WTC11 (cell line): ENCODE data around the gene CGNL1.

Experiments used
- CREB1 ChIP-seq: sonication (generic); formaldehyde crosslinking; IDR thresholded peaks from 2 replicates; pipeline ENCODE4 v1.8.0; 2023; ENCODE audit warnings: mild to moderate bottlenecking, missing genetic modification reagents
- ELF4 ChIP-seq: sonication (generic); formaldehyde crosslinking; IDR thresholded peaks from 2 replicates; pipeline ENCODE4 v1.8.1; 2022; ENCODE audit warnings: low read depth, mild to moderate bottlenecking, moderate library complexity, missing genetic modification reagents
- FOXJ3 ChIP-seq: sonication (generic); formaldehyde crosslinking; IDR thresholded peaks from 2 replicates; pipeline ENCODE4 v1.9.0; 2021; ENCODE audit warnings: missing genetic modification reagents, mild to moderate bottlenecking, borderline replicate concordance
- JAZF1 ChIP-seq: fragments of 250-450 bp; sonication (Bioruptor Pico); IDR thresholded peaks from 2 replicates; pipeline ENCODE4 v1.9.0; 2021; ENCODE audit warnings: moderate library complexity, mild to moderate bottlenecking, inconsistent platforms
- JUN ChIP-seq: sonication (generic); formaldehyde crosslinking; IDR thresholded peaks from 2 replicates; pipeline ENCODE4 v1.8.0; 2023; ENCODE audit warnings: mild to moderate bottlenecking, missing genetic modification reagents
- NFE2L1 ChIP-seq: sonication (generic); formaldehyde crosslinking; IDR thresholded peaks from 2 replicates; pipeline ENCODE4 v1.8.1; 2023; ENCODE audit warnings: missing genetic modification reagents
- OVOL2 ChIP-seq: fragments of 250-450 bp; sonication (Bioruptor Pico); IDR thresholded peaks from 2 replicates; pipeline ENCODE4 v1.9.0; 2021; ENCODE audit warnings: mild to moderate bottlenecking, borderline replicate concordance
- TF ChIP-seq, protein P1 (sequence below): sonication (generic); formaldehyde crosslinking; IDR thresholded peaks from 2 replicates; pipeline ENCODE4 v1.8.1; 2022; ENCODE audit warnings: missing genetic modification reagents, borderline replicate concordance
- TF ChIP-seq, protein P2 (sequence below): fragments of 200-600 bp; IDR thresholded peaks from 2 replicates; pipeline ENCODE4 v1.8.0; 2022; ENCODE audit warnings: antibody characterized with exemption
- TF ChIP-seq, protein P3 (sequence below): sonication (generic); formaldehyde crosslinking; IDR thresholded peaks from 2 replicates; pipeline ENCODE4 v1.8.0; 2022; ENCODE audit warnings: mild to moderate bottlenecking, missing genetic modification reagents
- TF ChIP-seq, protein P4 (sequence below): sonication (generic); formaldehyde crosslinking; IDR thresholded peaks from 2 replicates; pipeline ENCODE4 v1.8.1; 2023; ENCODE audit warnings: mild to moderate bottlenecking, missing genetic modification reagents, moderate library complexity
- TF ChIP-seq, protein P5 (sequence below): sonication (generic); formaldehyde crosslinking; IDR thresholded peaks from 2 replicates; pipeline ENCODE4 v1.8.0; 2022; ENCODE audit warnings: mild to moderate bottlenecking, missing genetic modification reagents
- TF ChIP-seq, protein P6 (sequence below): sonication (generic); formaldehyde crosslinking; IDR thresholded peaks from 2 replicates; pipeline ENCODE4 v1.8.1; 2022; ENCODE audit warnings: mild to moderate bottlenecking, missing genetic modification reagents, moderate library complexity, borderline replicate concordance
- TF ChIP-seq, protein P7 (sequence below): sonication (generic); formaldehyde crosslinking; IDR thresholded peaks from 2 replicates; pipeline ENCODE4 v1.8.1; 2023; ENCODE audit warnings: mild to moderate bottlenecking, moderate library complexity, missing genetic modification reagents

DNA sequence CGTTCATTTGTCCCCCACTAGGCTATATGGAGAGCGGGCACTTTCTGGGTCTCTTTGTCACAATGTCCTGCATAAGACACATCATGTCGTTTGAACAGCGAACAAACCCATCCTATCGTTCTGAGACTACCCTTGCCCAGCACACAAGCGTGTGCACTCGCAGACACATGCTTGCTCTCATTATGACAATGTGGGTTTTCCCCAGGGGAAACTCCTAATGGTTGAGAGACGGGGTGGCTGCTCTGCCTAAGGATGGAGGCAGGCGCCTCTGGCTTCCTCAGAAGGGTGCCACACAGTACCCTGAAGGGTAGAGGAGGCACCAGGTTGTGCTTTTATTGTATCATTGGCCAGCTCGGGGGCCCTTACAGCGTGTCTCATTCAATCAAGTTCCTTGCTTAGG is 164.4 kb downstream of the CGNL1 start:
- TF ChIP-seq FOXJ3 (CRISPR knock-in tag): no peak
- TF ChIP-seq, protein P1, sequence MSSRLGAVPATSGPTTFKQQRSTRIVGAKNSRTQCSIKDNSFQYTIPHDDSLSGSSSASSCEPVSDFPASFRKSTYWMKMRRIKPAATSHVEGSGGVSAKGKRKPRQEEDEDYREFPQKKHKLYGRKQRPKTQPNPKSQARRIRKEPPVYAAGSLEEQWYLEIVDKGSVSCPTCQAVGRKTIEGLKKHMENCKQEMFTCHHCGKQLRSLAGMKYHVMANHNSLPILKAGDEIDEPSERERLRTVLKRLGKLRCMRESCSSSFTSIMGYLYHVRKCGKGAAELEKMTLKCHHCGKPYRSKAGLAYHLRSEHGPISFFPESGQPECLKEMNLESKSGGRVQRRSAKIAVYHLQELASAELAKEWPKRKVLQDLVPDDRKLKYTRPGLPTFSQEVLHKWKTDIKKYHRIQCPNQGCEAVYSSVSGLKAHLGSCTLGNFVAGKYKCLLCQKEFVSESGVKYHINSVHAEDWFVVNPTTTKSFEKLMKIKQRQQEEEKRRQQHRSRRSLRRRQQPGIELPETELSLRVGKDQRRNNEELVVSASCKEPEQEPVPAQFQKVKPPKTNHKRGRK (CRISPR knock-in tag): no peak
- TF ChIP-seq, protein P2, sequence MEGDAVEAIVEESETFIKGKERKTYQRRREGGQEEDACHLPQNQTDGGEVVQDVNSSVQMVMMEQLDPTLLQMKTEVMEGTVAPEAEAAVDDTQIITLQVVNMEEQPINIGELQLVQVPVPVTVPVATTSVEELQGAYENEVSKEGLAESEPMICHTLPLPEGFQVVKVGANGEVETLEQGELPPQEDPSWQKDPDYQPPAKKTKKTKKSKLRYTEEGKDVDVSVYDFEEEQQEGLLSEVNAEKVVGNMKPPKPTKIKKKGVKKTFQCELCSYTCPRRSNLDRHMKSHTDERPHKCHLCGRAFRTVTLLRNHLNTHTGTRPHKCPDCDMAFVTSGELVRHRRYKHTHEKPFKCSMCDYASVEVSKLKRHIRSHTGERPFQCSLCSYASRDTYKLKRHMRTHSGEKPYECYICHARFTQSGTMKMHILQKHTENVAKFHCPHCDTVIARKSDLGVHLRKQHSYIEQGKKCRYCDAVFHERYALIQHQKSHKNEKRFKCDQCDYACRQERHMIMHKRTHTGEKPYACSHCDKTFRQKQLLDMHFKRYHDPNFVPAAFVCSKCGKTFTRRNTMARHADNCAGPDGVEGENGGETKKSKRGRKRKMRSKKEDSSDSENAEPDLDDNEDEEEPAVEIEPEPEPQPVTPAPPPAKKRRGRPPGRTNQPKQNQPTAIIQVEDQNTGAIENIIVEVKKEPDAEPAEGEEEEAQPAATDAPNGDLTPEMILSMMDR: no peak
- TF ChIP-seq, protein P3, sequence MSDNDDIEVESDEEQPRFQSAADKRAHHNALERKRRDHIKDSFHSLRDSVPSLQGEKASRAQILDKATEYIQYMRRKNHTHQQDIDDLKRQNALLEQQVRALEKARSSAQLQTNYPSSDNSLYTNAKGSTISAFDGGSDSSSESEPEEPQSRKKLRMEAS (CRISPR knock-in tag): no peak
- no peak for TF ChIP-seq JUN
- no peak for TF ChIP-seq CREB1
- TF ChIP-seq, protein P4, sequence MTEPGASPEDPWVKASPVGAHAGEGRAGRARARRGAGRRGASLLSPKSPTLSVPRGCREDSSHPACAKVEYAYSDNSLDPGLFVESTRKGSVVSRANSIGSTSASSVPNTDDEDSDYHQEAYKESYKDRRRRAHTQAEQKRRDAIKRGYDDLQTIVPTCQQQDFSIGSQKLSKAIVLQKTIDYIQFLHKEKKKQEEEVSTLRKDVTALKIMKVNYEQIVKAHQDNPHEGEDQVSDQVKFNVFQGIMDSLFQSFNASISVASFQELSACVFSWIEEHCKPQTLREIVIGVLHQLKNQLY (CRISPR knock-in tag): no peak
- TF ChIP-seq NFE2L1 (CRISPR knock-in tag): no peak
- TF ChIP-seq, protein P5, sequence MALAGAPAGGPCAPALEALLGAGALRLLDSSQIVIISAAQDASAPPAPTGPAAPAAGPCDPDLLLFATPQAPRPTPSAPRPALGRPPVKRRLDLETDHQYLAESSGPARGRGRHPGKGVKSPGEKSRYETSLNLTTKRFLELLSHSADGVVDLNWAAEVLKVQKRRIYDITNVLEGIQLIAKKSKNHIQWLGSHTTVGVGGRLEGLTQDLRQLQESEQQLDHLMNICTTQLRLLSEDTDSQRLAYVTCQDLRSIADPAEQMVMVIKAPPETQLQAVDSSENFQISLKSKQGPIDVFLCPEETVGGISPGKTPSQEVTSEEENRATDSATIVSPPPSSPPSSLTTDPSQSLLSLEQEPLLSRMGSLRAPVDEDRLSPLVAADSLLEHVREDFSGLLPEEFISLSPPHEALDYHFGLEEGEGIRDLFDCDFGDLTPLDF (CRISPR knock-in tag): no peak
- TF ChIP-seq, protein P6, sequence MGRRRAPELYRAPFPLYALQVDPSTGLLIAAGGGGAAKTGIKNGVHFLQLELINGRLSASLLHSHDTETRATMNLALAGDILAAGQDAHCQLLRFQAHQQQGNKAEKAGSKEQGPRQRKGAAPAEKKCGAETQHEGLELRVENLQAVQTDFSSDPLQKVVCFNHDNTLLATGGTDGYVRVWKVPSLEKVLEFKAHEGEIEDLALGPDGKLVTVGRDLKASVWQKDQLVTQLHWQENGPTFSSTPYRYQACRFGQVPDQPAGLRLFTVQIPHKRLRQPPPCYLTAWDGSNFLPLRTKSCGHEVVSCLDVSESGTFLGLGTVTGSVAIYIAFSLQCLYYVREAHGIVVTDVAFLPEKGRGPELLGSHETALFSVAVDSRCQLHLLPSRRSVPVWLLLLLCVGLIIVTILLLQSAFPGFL (CRISPR knock-in tag): no peak
- TF ChIP-seq, protein P7, sequence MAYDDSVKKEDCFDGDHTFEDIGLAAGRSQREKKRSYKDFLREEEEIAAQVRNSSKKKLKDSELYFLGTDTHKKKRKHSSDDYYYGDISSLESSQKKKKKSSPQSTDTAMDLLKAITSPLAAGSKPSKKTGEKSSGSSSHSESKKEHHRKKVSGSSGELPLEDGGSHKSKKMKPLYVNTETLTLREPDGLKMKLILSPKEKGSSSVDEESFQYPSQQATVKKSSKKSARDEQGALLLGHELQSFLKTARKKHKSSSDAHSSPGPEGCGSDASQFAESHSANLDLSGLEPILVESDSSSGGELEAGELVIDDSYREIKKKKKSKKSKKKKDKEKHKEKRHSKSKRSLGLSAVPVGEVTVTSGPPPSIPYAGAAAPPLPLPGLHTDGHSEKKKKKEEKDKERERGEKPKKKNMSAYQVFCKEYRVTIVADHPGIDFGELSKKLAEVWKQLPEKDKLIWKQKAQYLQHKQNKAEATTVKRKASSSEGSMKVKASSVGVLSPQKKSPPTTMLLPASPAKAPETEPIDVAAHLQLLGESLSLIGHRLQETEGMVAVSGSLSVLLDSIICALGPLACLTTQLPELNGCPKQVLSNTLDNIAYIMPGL (CRISPR knock-in tag): no peak
- no peak for TF ChIP-seq ELF4 (CRISPR knock-in tag)
- no peak for TF ChIP-seq JAZF1 (CRISPR knock-in tag)
- no peak for TF ChIP-seq OVOL2 (CRISPR knock-in tag)
